LoVo (cell line): ENCODE results near the gene PRSS38.
A peak's percentile ranks its signal among the peaks of the same experiment; 100 is the strongest.

ENCODE experiments used
- DNase-seq: peaks from one replicate; pipeline ENCODE4 v3.0.0-alpha.2; 2016; ENCODE audit warnings: low spot score

The PRSS38 gene

GRCh38 chr1:227885648-227886502 is 70.4 kb downstream of the PRSS38 start:
- peak; percentile 63 for DNase-seq

- DNase-seq, result no peak
These were observed 71.1 kb downstream of the PRSS38 start for GRCh38 chr1:227886503-227886961.

- DNase-seq, result no peak
These were observed 71.7 kb downstream of the PRSS38 start for GRCh38 chr1:227886993-227887696.

GRCh38 chr1:227887697-227888403 is 72.4 kb downstream of the PRSS38 start:
- no peak for DNase-seq

GRCh38 chr1:227888404-227889046 is 73.0 kb downstream of the PRSS38 start:
- DNase-seq, result no peak

GRCh38 chr1:227889047-227889862 is 73.8 kb downstream of the PRSS38 start:
- no peak for DNase-seq

- DNase-seq, result no peak
These were observed 74.5 kb downstream of the PRSS38 start for GRCh38 chr1:227889863-227890405.

GRCh38 chr1:227890451-227891222 is 75.2 kb downstream of the PRSS38 start:
- no peak for DNase-seq

- DNase-seq, result no peak
These were observed 75.9 kb downstream of the PRSS38 start for GRCh38 chr1:227891223-227891954.

- DNase-seq, result no peak
These were observed 76.5 kb downstream of the PRSS38 start for GRCh38 chr1:227891955-227892488.

GRCh38 chr1:227892489-227893299 is 77.2 kb downstream of the PRSS38 start:
- peak; percentile 55 for DNase-seq

- no peak for DNase-seq
These were observed 77.9 kb downstream of the PRSS38 start for GRCh38 chr1:227893300-227893948.

GRCh38 chr1:227893949-227894721 is 78.7 kb downstream of the PRSS38 start:
- DNase-seq, result no peak

GRCh38 chr1:227894831-227895451 is 79.5 kb downstream of the PRSS38 start:
- no peak for DNase-seq
